ENCODE measurements around the gene PITPNC1. TPM values are rescaled to one million over a fixed set of nuclear protein-coding genes. Genes with fewer than 3 reads are reported as not detected.

The PITPNC1 gene
- total RNA-seq, 1 donor from 2014 or later, result 5.4 TPM

DNA sequence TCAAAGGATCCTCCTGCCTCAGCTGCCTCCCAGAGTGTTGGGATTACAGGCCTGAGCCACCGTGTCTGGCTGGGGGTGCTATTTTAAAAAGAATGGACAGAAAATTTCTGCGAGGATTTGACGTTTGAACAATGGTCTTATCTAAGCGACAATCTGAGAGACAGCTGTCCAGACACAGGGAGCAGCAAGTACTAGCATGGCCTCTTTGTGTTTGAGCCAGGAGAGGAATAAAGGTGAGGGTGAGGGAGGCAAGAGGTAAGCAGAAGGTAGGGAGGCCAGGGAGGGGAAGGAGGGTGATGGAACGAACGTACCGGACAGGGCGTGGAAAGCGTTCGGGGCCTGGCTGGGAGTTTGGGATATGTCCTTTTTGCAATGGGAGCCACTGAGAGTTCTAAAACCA, 59.2 kb downstream of the PITPNC1 start:
- no peaks in the 10 kb centered on the region for H3K36me3 Mint-ChIP-seq (ENCODE audit: low read depth)
- no peaks in the 10 kb centered on the region for H3K9me3 Mint-ChIP-seq (ENCODE audit: low read depth)
- no peak overlapping the region for H3K27ac Mint-ChIP-seq (ENCODE audit: unreplicated experiment)
- H3K4me1 Mint-ChIP-seq (ENCODE audit: low read depth), result peaks cover 10% of the 10 kb centered on the region
- no peaks in the 10 kb centered on the region for H3K27me3 Mint-ChIP-seq (ENCODE audit: low read depth)
- H3K4me3 Mint-ChIP-seq (ENCODE audit: unreplicated experiment), result no peak overlapping the region
- DNase-seq (ENCODE audit: low spot score), result no peak
- TF ChIP-seq, protein P1, sequence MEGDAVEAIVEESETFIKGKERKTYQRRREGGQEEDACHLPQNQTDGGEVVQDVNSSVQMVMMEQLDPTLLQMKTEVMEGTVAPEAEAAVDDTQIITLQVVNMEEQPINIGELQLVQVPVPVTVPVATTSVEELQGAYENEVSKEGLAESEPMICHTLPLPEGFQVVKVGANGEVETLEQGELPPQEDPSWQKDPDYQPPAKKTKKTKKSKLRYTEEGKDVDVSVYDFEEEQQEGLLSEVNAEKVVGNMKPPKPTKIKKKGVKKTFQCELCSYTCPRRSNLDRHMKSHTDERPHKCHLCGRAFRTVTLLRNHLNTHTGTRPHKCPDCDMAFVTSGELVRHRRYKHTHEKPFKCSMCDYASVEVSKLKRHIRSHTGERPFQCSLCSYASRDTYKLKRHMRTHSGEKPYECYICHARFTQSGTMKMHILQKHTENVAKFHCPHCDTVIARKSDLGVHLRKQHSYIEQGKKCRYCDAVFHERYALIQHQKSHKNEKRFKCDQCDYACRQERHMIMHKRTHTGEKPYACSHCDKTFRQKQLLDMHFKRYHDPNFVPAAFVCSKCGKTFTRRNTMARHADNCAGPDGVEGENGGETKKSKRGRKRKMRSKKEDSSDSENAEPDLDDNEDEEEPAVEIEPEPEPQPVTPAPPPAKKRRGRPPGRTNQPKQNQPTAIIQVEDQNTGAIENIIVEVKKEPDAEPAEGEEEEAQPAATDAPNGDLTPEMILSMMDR (IDR thresholded peaks at IDR 0.05), result no peak

DNA sequence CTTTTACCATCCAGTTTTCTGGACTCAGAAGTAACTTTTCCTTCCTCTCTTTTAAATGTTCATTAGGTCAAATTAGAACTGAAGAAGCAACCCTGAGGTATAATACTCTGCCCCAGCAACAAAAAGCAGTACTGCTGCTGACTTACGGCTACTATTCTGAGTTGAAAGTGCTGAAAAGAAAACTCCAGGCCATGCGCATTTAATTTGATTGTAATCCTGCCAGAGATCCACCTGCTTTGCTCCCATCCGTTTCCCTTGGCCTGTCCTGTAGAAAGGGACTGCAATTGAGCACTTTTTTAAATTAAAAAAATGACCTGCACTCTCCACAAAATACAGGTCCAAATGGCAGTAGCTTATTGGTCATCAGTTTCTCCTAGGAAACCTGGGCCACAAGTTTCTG, 61.6 kb downstream of the PITPNC1 start:
- TF ChIP-seq, protein P1 (IDR thresholded peaks at IDR 0.05), result no peak
- H3K36me3 Mint-ChIP-seq (ENCODE audit: low read depth), result no peaks in the 10 kb centered on the region
- H3K27ac Mint-ChIP-seq (ENCODE audit: unreplicated experiment), result no peak overlapping the region
- no peak overlapping the region for H3K4me3 Mint-ChIP-seq (ENCODE audit: unreplicated experiment)
- H3K27me3 Mint-ChIP-seq (ENCODE audit: low read depth), result no peaks in the 10 kb centered on the region
- H3K4me1 Mint-ChIP-seq (ENCODE audit: low read depth), result peaks cover 9% of the 10 kb centered on the region
- no peaks in the 10 kb centered on the region for H3K9me3 Mint-ChIP-seq (ENCODE audit: low read depth)
- DNase-seq (ENCODE audit: low spot score), result no peak

DNA sequence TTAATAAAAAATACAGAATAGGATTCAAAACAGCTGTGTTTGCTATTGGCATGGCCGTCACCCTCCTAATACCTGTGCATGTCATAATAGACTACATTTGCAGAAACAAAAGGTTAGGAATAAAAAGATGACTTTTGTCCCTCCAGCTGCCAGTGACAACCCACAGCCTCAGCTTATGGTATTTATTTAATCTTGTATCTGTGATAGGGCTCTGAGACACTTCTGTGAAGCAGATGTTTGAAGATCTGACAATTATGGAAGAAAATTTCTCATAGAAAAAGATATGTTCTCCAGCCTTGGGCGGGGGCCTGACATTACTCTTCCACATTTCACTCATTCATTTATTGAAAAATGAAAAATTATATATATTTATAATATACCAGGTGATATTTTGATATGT, 62.2 kb downstream of the PITPNC1 start:
- TF ChIP-seq, protein P1 (IDR thresholded peaks at IDR 0.05), result no peak
- H3K4me3 Mint-ChIP-seq (ENCODE audit: unreplicated experiment), result no peak overlapping the region
- H3K27me3 Mint-ChIP-seq (ENCODE audit: low read depth), result no peaks in the 10 kb centered on the region
- H3K36me3 Mint-ChIP-seq (ENCODE audit: low read depth), result no peaks in the 10 kb centered on the region
- DNase-seq (ENCODE audit: low spot score), result no peak
- no peaks in the 10 kb centered on the region for H3K9me3 Mint-ChIP-seq (ENCODE audit: low read depth)
- H3K4me1 Mint-ChIP-seq (ENCODE audit: low read depth), result peaks cover 9% of the 10 kb centered on the region
- H3K27ac Mint-ChIP-seq (ENCODE audit: unreplicated experiment), result no peak overlapping the region

DNA sequence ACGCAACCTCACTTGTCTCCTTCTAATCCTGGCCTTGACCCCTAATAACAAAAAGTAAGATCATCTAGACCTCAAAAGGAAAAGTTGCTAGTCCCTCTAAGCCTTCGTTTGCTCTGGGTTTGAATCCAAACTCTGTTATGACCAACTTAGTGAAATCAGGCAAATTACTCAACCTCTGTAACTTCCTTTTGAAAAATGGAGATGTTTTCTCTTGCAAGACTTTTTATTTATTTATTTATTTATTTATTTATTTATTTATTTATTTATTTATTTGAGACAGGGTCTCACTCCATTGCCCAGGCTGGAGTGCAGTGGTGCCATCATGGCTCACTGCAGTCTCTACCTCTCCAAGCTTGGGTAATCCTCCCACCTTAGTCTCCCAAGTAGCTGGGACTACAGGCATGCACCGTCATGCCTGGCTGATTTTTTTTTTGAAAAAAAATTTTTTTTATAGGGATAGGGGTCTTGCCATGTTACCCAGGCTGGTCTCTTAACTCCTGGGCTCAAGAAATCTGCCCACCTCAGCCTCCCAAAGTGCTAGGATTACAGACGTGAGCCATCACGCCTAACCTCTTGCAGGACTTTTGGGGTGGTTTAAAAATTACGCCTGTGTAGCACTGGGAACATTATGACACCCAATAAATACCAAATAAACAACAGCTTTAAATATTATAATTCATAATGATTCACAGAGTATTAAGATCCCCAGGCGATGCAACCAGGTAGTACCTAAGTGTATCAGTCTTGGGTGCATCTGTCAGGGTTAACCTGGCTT, 63.4 kb downstream of the PITPNC1 start:
- peaks cover 9% of the 10 kb centered on the region for H3K4me1 Mint-ChIP-seq (ENCODE audit: low read depth)
- no peaks in the 10 kb centered on the region for H3K36me3 Mint-ChIP-seq (ENCODE audit: low read depth)
- TF ChIP-seq, protein P1 (IDR thresholded peaks at IDR 0.05), result no peak
- no peak for DNase-seq (ENCODE audit: low spot score)
- no peaks in the 10 kb centered on the region for H3K27me3 Mint-ChIP-seq (ENCODE audit: low read depth)
- H3K4me3 Mint-ChIP-seq (ENCODE audit: unreplicated experiment), result no peak overlapping the region
- H3K27ac Mint-ChIP-seq (ENCODE audit: unreplicated experiment), result no peak overlapping the region
- H3K9me3 Mint-ChIP-seq (ENCODE audit: low read depth), result no peaks in the 10 kb centered on the region

DNA sequence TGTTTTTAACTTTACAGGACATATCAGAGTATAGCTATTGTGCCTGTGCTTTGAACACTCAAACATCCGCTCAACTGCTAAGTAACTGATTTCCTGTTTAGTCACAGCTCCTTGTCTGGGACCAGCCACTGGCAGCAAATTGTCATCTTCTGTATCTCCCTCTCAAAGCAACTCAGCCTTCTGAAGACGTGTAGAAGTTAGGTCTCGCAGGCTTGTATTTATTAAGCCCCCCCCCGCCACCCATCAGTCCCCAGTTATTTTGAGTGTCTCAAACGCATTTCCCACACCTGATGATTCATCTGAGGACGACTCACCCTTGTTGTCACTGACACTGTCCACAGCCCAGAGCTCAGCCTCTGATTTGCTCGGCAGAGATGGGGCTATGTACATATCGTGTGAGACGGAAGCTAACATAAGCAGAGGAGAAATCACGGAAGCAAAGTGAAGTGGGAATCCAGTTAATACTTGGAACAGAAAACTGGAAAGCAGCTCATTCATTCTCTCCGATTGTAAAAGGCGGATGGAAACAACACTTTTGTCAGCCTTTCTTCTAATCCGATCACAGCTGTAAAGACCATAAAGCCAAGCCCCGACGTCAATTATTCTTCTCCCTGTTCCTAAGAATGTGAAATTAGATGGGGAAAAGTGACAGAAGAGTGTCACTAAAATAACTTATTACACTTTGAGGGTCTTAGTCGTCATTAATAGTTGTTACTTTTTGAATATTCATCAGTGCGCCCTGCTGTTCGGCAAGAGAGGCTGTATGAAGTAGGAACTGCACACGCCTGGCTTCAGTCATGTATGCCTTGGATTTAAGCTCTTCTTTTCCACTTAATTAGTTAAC, 64.2 kb downstream of the PITPNC1 start:
- no peaks in the 10 kb centered on the region for H3K9me3 Mint-ChIP-seq (ENCODE audit: low read depth)
- no peak overlapping the region for H3K27ac Mint-ChIP-seq (ENCODE audit: unreplicated experiment)
- H3K27me3 Mint-ChIP-seq (ENCODE audit: low read depth), result no peaks in the 10 kb centered on the region
- DNase-seq (ENCODE audit: low spot score), result no peak
- TF ChIP-seq, protein P1 (IDR thresholded peaks at IDR 0.05), result no peak
- no peak overlapping the region for H3K4me3 Mint-ChIP-seq (ENCODE audit: unreplicated experiment)
- peaks cover 9% of the 10 kb centered on the region for H3K4me1 Mint-ChIP-seq (ENCODE audit: low read depth)
- H3K36me3 Mint-ChIP-seq (ENCODE audit: low read depth), result no peaks in the 10 kb centered on the region
